HepG2 (cell line): ENCODE results near the gene SLC38A3. TPM values are rescaled to one million over a fixed set of nuclear protein-coding genes. Genes with fewer than 3 reads are reported as not detected.

Experiments
- ATF4 ChIP-seq, 2 experiments: fragments of 450-650 bp in 1 of 2; sonication (generic) in 1 of 2; formaldehyde crosslinking; IDR thresholded peaks; 2 replicates each; pipeline versions ENCODE4 v1.5.0 to v1.8.0; 2020 to 2022; ENCODE audit warnings: mild to moderate bottlenecking in 1 of 2, missing genetic modification reagents in 1 of 2
- ELF4 ChIP-seq: sonication (generic); formaldehyde crosslinking; IDR thresholded peaks from 2 replicates; pipeline ENCODE4 v1.5.0; 2020; ENCODE audit warnings: missing genetic modification reagents, mild to moderate bottlenecking, moderate library complexity, borderline replicate concordance
- HES4 ChIP-seq: sonication (generic); formaldehyde crosslinking; IDR thresholded peaks from 2 replicates; pipeline ENCODE4 v1.9.0; 2021; ENCODE audit warnings: mild to moderate bottlenecking, missing genetic modification reagents, borderline replicate concordance
- ISX ChIP-seq: sonication (generic); formaldehyde crosslinking; conservative IDR thresholded peaks from 2 replicates; pipeline ENCODE4 v1.5.0; 2020; ENCODE audit warnings: missing genetic modification reagents
- KAT2B ChIP-seq: fragments of 150-350 bp; IDR thresholded peaks from 2 replicates; pipeline ENCODE4 v1.6.1; 2014; ENCODE audit warnings: low read depth, low read length, borderline replicate concordance
- NCOR1 ChIP-seq: fragments of 200-600 bp; sonication (generic); IDR thresholded peaks from 2 replicates; pipeline ENCODE4 v1.7.0; 2017; ENCODE audit warnings: antibody characterized with exemption, low read length, borderline replicate concordance
- NR2F1 ChIP-seq, 2 experiments: fragments of 450-650 bp in 1 of 2; formaldehyde crosslinking in 1 of 2; IDR thresholded peaks; 2 replicates each; pipeline versions ENCODE4 v1.5.0 to v1.6.1; 2016 to 2020; ENCODE audit warnings: mild to moderate bottlenecking in 1 of 2, missing compliant biosample characterization in 1 of 2, missing genetic modification reagents in 1 of 2, moderate library complexity in 1 of 2
- ONECUT2 ChIP-seq: sonication (generic); formaldehyde crosslinking; IDR thresholded peaks from 2 replicates; pipeline ENCODE4 v1.4.0; 2020; ENCODE audit warnings: missing genetic modification reagents
- PBX3 ChIP-seq: sonication (generic); formaldehyde crosslinking; IDR thresholded peaks from 2 replicates; pipeline ENCODE4 v1.8.1; 2023; ENCODE audit warnings: missing genetic modification reagents, inconsistent platforms, borderline replicate concordance
- PCBP2 ChIP-seq: fragments of 200-400 bp; formaldehyde crosslinking; optimal IDR thresholded peaks from 2 replicates; pipeline ENCODE3; 2018; ENCODE audit warnings: low read length, low read depth; ENCODE audit not compliant: poor library complexity, severe bottlenecking
- SCMH1 ChIP-seq: sonication (generic); formaldehyde crosslinking; IDR thresholded peaks from 2 replicates; pipeline ENCODE4 v1.9.0; 2021; ENCODE audit warnings: missing genetic modification reagents, mild to moderate bottlenecking, borderline replicate concordance
- SNAI1 ChIP-seq: sonication (generic); formaldehyde crosslinking; IDR thresholded peaks from 2 replicates; pipeline ENCODE4 v1.5.0; 2020; ENCODE audit warnings: mild to moderate bottlenecking, missing genetic modification reagents, borderline replicate concordance
- SP5 ChIP-seq: IDR thresholded peaks from 2 replicates; pipeline ENCODE4 v1.6.1; 2016; ENCODE audit warnings: low read depth, borderline replicate concordance
- TEF ChIP-seq: sonication (generic); formaldehyde crosslinking; IDR thresholded peaks from 2 replicates; pipeline ENCODE4 v1.5.0; 2020; ENCODE audit warnings: missing genetic modification reagents
- TRIM24 ChIP-seq: sonication (generic); formaldehyde crosslinking; IDR thresholded peaks from 2 replicates; pipeline ENCODE4 v1.8.0; 2022; ENCODE audit warnings: mild to moderate bottlenecking, missing genetic modification reagents
- ZBTB3 ChIP-seq: sonication (generic); formaldehyde crosslinking; IDR thresholded peaks from 2 replicates; pipeline ENCODE4 v1.4.0; 2020; ENCODE audit warnings: low read depth, mild to moderate bottlenecking, moderate library complexity, missing genetic modification reagents, borderline replicate concordance
- ZBTB33 ChIP-seq: sonication (generic); formaldehyde crosslinking; IDR thresholded peaks from 2 replicates; pipeline ENCODE4 v1.4.0; 2020; ENCODE audit warnings: missing genetic modification reagents
- ZMYM4 ChIP-seq: sonication (generic); formaldehyde crosslinking; IDR thresholded peaks from 2 replicates; pipeline ENCODE4 v1.8.1; 2023; ENCODE audit warnings: mild to moderate bottlenecking, missing genetic modification reagents
- ZNF431 ChIP-seq: sonication (generic); formaldehyde crosslinking; IDR thresholded peaks from 2 replicates; pipeline ENCODE4 v1.9.0; 2022; ENCODE audit warnings: missing genetic modification reagents, low read depth, mild to moderate bottlenecking, borderline replicate concordance
- ZNF709 ChIP-seq: sonication (generic); formaldehyde crosslinking; IDR thresholded peaks from 2 replicates; pipeline ENCODE4 v1.5.0; 2020; ENCODE audit warnings: mild to moderate bottlenecking, missing genetic modification reagents
- ZNF879 ChIP-seq: sonication (generic); formaldehyde crosslinking; IDR thresholded peaks from 2 replicates; pipeline ENCODE4 v1.8.1; 2023; ENCODE audit warnings: missing genetic modification reagents
- ZSCAN12 ChIP-seq: sonication (generic); formaldehyde crosslinking; IDR thresholded peaks from 2 replicates; pipeline ENCODE4 v1.9.0; 2021; ENCODE audit warnings: mild to moderate bottlenecking, missing genetic modification reagents
- polyA plus RNA-seq, 8 experiments: library from polyadenylated mRNA; depleted of rRNA in 3 of 8; stranded (reverse) in 7 of 8; unstranded in 1 of 8; fragments of >200 nt; fragmentation: Illumina TruSeq in 4 of 8; extraction: Trizol in 4 of 8; gene quantifications; 2 replicates each; pipeline versions ENCODE4 v1.2.1 to v1.2.3, GENCODE V29; 2011 to 2016; ENCODE audit warnings: low read depth in 4 of 8, missing spikeins in 1 of 8, mixed read lengths in 1 of 8; ENCODE audit not compliant: insufficient read depth in 1 of 8
- total RNA-seq, 5 experiments: library from RNA; depleted of rRNA; stranded (reverse); fragments of >200 nt; fragmentation: Illumina TruSeq; extraction: Trizol; gene quantifications; 2 replicates each; pipeline ENCODE4 v1.2.3, GENCODE V29; 2016; ENCODE audit warnings: low read depth in 1 of 5

Gene SLC38A3
- total and polyA plus RNA-seq, 2 of the 13 experiments (the other 11 are each of a cell fraction or from before 2014, with no cell fraction given), result 29.8 to 164 TPM

GRCh38 chr3:50195501-50196252 lies 9.4 kb upstream of the SLC38A3 start (continued):
- no peak for TF ChIP-seq SCMH1 (CRISPR knock-in tag)
- no peak for TF ChIP-seq PBX3 (CRISPR knock-in tag)
- TF ChIP-seq TEF (CRISPR knock-in tag), result no peak
- TF ChIP-seq ISX (CRISPR knock-in tag), result no peak
- peak; percentile 96 for TF ChIP-seq SP5 (CRISPR knock-in tag)
- no peak for TF ChIP-seq ZNF879 (CRISPR knock-in tag)
- TF ChIP-seq ELF4 (CRISPR knock-in tag), result no peak; the same call in 1 of the 2 replicates
- TF ChIP-seq ZSCAN12 (CRISPR knock-in tag), result no peak
- TF ChIP-seq NCOR1, result peak; percentile 97
- no peak for TF ChIP-seq TRIM24 (CRISPR knock-in tag)
- no peak for TF ChIP-seq ONECUT2 (CRISPR knock-in tag)
- TF ChIP-seq ZNF709, result peak; percentile 91
- peak; percentile 35; the same call in 1 of the 2 replicates for TF ChIP-seq ZMYM4 (CRISPR knock-in tag)
- TF ChIP-seq KAT2B, result no peak
- TF ChIP-seq ZBTB33 (CRISPR knock-in tag), result 0 out of 2 replicates have a peak, but pooled peaks have one; percentile 2
- no peak for TF ChIP-seq PCBP2
- peak in 1 of 2 experiments; percentile 44; a peak in 1 of 4 replicates for TF ChIP-seq NR2F1 (CRISPR knock-in tag; IDR thresholded peaks at IDR 0.05)
- peak; percentile 82 for TF ChIP-seq HES4 (CRISPR knock-in tag)
- peak; percentile 95 for TF ChIP-seq ZNF431 (CRISPR knock-in tag)
- TF ChIP-seq SNAI1 (CRISPR knock-in tag), result no peak
- TF ChIP-seq ZBTB3 (CRISPR knock-in tag), result peak; percentile 82; the same call in 1 of the 2 replicates
- peak in 1 of 2 experiments; percentile 89; a peak in 2 of 4 replicates for TF ChIP-seq ATF4 (CRISPR knock-in tag; IDR thresholded peaks at IDR 0.05)
